ENCODE measurements around the gene ZMIZ1.

ZMIZ1 gene

GRCh38 chr10:79101560-79102497 lies 33.1 kb downstream of the ZMIZ1 start:
- no peak for DNase-seq

GRCh38 chr10:79102498-79102874 lies 33.7 kb downstream of the ZMIZ1 start:
- DNase-seq: no peak

GRCh38 chr10:79103129-79103528 lies 34.4 kb downstream of the ZMIZ1 start:
- DNase-seq: no peak

- no peak for DNase-seq
These were observed 34.8 kb downstream of the ZMIZ1 start for GRCh38 chr10:79103585-79103984.

GRCh38 chr10:79105150-79105739 lies 36.5 kb downstream of the ZMIZ1 start:
- DNase-seq: no peak

GRCh38 chr10:79105818-79106217 lies 37.1 kb downstream of the ZMIZ1 start:
- DNase-seq: no peak

- DNase-seq: no peak
These were observed 37.7 kb downstream of the ZMIZ1 start for GRCh38 chr10:79106256-79107050.

- DNase-seq: no peak
These were observed 39.0 kb downstream of the ZMIZ1 start for GRCh38 chr10:79107736-79108264.

- DNase-seq: no peak
These were observed 40.0 kb downstream of the ZMIZ1 start for GRCh38 chr10:79108728-79109127.

- DNase-seq: no peak
These were observed 42.7 kb downstream of the ZMIZ1 start for GRCh38 chr10:79111427-79111826.

GRCh38 chr10:79111846-79112614 lies 43.3 kb downstream of the ZMIZ1 start:
- DNase-seq: no peak

GRCh38 chr10:79112881-79113431 lies 44.2 kb downstream of the ZMIZ1 start:
- DNase-seq: no peak

- no peak for DNase-seq
These were observed 45.1 kb downstream of the ZMIZ1 start for GRCh38 chr10:79113827-79114226.

GRCh38 chr10:79115302-79115701 lies 46.5 kb downstream of the ZMIZ1 start:
- DNase-seq: no peak

- no peak for DNase-seq
These were observed 47.6 kb downstream of the ZMIZ1 start for GRCh38 chr10:79116368-79116767.

GRCh38 chr10:79116801-79117723 lies 48.3 kb downstream of the ZMIZ1 start:
- no peak for DNase-seq

- no peak for DNase-seq
These were observed 49.8 kb downstream of the ZMIZ1 start for GRCh38 chr10:79118286-79119202.

- DNase-seq: no peak
These were observed 50.5 kb downstream of the ZMIZ1 start for GRCh38 chr10:79119306-79119705.

- DNase-seq: no peak
These were observed 54.8 kb downstream of the ZMIZ1 start for GRCh38 chr10:79123547-79123963.

- DNase-seq: no peak
These were observed 55.3 kb downstream of the ZMIZ1 start for GRCh38 chr10:79124066-79124465.

Data from activated CD8-positive, alpha-beta memory T cell treated with anti-CD3 and anti-CD28 coated beads, Interleukin-2, amount 50 U/mL, for 48 hours (primary cell).